Fibroblast of mammary gland (primary cell): ENCODE results near the gene OSBPL1A.

ENCODE experiments used
- DNase-seq: peaks from one replicate; pipeline ENCODE4 v3.0.0-alpha.2; 2010; ENCODE audit warnings: low read depth
- H3K4me3 ChIP-seq: 2 replicates; pipeline ENCODE4 v1.5.1; 2011; ENCODE audit warnings: low read depth, mild to moderate bottlenecking, low read length, moderate library complexity; ENCODE audit not compliant: control insufficient read depth
- TF ChIP-seq, protein P1 (sequence below): conservative IDR thresholded peaks from 2 replicates; pipeline ENCODE4 v1.5.1; 2011; ENCODE audit warnings: low read depth, low read length, inconsistent platforms; ENCODE audit not compliant: control insufficient read depth, insufficient read depth

OSBPL1A gene

DNA sequence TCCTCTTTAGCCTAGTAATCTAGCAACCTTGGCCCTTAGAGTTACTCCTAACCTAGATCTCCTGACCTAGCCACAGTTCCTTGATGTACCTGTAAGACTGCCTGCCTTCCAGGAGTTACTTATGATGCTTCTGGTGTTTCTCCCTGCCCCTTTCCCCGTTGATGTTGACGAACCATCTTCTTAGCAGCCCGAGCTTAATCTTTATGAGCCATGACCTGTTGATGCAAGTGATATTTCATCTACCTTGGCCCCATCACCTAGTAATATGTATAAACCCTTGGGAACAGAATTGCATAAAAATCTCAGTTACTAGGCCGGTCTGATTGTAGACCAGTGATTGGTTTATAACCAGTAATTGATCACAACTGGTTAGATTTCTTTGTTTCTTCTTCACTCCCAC is 31.6 kb upstream of the OSBPL1A start:
- no peak for DNase-seq
- TF ChIP-seq, protein P1, sequence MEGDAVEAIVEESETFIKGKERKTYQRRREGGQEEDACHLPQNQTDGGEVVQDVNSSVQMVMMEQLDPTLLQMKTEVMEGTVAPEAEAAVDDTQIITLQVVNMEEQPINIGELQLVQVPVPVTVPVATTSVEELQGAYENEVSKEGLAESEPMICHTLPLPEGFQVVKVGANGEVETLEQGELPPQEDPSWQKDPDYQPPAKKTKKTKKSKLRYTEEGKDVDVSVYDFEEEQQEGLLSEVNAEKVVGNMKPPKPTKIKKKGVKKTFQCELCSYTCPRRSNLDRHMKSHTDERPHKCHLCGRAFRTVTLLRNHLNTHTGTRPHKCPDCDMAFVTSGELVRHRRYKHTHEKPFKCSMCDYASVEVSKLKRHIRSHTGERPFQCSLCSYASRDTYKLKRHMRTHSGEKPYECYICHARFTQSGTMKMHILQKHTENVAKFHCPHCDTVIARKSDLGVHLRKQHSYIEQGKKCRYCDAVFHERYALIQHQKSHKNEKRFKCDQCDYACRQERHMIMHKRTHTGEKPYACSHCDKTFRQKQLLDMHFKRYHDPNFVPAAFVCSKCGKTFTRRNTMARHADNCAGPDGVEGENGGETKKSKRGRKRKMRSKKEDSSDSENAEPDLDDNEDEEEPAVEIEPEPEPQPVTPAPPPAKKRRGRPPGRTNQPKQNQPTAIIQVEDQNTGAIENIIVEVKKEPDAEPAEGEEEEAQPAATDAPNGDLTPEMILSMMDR = no peak
- no peak overlapping the region for H3K4me3 ChIP-seq

DNA sequence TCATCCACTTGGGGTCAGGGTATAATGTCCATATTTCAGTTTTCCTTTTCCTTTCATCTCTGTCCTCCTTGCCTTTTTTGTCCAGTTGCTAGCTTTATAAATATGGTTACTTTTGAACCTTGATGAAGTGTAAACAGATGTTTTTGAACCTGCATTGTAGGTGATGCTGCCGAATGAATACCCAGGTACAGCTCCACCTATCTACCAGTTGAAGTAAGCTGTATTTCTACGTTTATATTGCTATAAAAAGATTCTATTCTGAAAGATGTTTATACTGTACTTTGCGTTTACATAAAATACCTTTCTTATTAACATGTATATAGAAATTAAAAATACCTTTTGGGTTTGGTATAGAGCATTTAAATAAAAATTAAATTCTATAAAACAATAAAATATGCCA is 31.1 kb upstream of the OSBPL1A start:
- no peak for DNase-seq
- H3K4me3 ChIP-seq = no peak overlapping the region
- TF ChIP-seq, protein P1 = no peak

DNA sequence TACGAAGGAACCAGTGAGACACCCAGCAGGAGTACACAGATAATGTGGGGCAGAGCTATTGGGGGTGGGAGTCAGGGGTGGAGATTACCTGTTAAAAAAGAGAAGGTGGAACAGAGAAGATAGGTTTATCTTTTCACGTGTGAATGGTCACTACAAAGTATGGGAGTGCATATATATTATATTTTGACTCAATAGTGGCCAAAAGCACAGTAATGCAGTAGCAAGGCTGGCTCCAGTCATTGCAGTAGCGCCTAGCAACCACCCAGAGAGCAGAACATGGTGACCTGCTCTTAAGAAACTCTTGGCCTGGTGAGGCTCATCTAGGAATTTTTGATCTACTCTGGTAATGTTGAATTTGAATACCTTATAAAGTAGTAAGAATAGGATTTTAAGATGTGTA is 29.9 kb upstream of the OSBPL1A start:
- peak overlapping the region; percentile 76 for H3K4me3 ChIP-seq
- DNase-seq = peak; percentile 39
- TF ChIP-seq, protein P1 = no peak

GRCh38 chr18:24426398-24427294 is 29.0 kb upstream of the OSBPL1A start, which contains the start of gene IMPACT:
Gene IMPACT, plus strand, starts transcription at chr18:24426670. Its CDS starts 87 bp downstream, at chr18:24426757.
- TF ChIP-seq, protein P1 = no peak
- H3K4me3 ChIP-seq = peak within 1 kb of the TSS; percentile 76
- DNase-seq = peak; percentile 72

- DNase-seq = no peak
- peak overlapping the region; percentile 76 for H3K4me3 ChIP-seq
- TF ChIP-seq, protein P1 = no peak
Observed at GRCh38 chr18:24426073-24426397, 28.4 kb upstream of the OSBPL1A start.

- DNase-seq = no peak
- TF ChIP-seq, protein P1 = no peak
- H3K4me3 ChIP-seq = no peak overlapping the region
Observed at GRCh38 chr18:24421831-24422230, 24.2 kb upstream of the OSBPL1A start.

DNA sequence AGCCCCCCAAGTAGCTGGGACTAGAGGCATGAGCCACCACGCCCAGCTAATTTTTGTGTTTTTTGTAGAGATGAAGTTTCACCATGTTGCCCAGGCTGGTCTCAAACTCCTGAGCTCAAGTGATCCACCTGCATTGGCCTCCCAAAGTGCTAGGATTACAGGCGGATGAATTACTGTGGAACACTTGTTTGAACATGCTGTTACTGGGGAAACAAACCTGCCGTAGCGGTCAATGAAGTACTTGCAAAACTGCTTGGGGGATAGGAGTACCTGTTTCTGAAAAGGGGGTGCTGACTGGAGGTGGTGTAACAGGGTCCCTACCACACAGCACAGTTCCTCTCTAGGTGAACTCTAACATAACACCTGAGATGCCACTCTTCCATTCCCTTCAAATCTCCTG is 22.9 kb upstream of the OSBPL1A start:
- no peak for DNase-seq
- no peak overlapping the region for H3K4me3 ChIP-seq
- TF ChIP-seq, protein P1 = no peak
